ENCODE data around the gene ARHGEF19. TPM values are rescaled to one million over a fixed set of nuclear protein-coding genes. Genes with fewer than 3 reads are reported as not detected.

ARHGEF19 gene
- total RNA-seq, 1 experiment from 2014 or later, result 21.1 TPM

GRCh38 chr1:16235347-16235746 lies 22.9 kb upstream of the ARHGEF19 start:
- H3K4me3 Mint-ChIP-seq, result peak overlapping the region in 1 of 2 experiments; percentile 22; a peak in 1 of 5 replicates
- Histone ChIP-seq H3K9me3 (ENCODE audit: control insufficient read depth, low read depth, low read length) (no peaks in the 10 kb centered on the region), H3K79me2 (ENCODE audit: insufficient read depth, low read length) (no peaks in the 10 kb centered on the region), H3K18ac (ENCODE audit: insufficient read length, low read depth, low read length) (no peak overlapping the region), H2BK120ac (ENCODE audit: low read depth, low read length, poor library complexity, severe bottlenecking) (no peak overlapping the region), H2BK20ac (ENCODE audit: low read depth, low read length, poor library complexity, severe bottlenecking) (no peak overlapping the region), H3K4me2 (ENCODE audit: insufficient read depth, insufficient read length, low read length) (no peak overlapping the region), H3K27ac (ENCODE audit: insufficient read length, low read depth, low read length) (no peak overlapping the region), H3K56ac (ENCODE audit: insufficient read length, low read depth, low read length) (no peak overlapping the region), H2BK12ac (ENCODE audit: insufficient read length, low read depth, low read length) (no peak overlapping the region), H3K27me3 (ENCODE audit: insufficient read depth, low read length) (no peaks in the 10 kb centered on the region), H4K91ac (ENCODE audit: insufficient read length, low read depth, low read length) (no peak overlapping the region), H3K4me1 (ENCODE audit: insufficient read depth, low read length) (0 out of 2 replicates have a peak, but pooled peaks cover 5% of the 10 kb centered on the region), H4K20me1 (ENCODE audit: control insufficient read depth, insufficient read depth, insufficient read length) (no peaks in the 10 kb centered on the region), H2AFZ (ENCODE audit: low read length) (no peak overlapping the region), H3K79me1 (ENCODE audit: insufficient read depth, low read depth, low read length, poor library complexity, severe bottlenecking) (no peaks in the 10 kb centered on the region), H3K4ac (ENCODE audit: low read depth, low read length) (no peak overlapping the region), H2BK15ac (ENCODE audit: low read depth, low read length) (no peak overlapping the region), H3T11ph (ENCODE audit: low read length) (no peak overlapping the region), H4K5ac (ENCODE audit: insufficient read length, low read depth, low read length) (no peak overlapping the region), H3K23me2 (ENCODE audit: insufficient read length, low read depth, low read length, poor library complexity, severe bottlenecking) (peaks cover 6% of the 10 kb centered on the region), H3K14ac (ENCODE audit: insufficient read depth, low read length) (no peak overlapping the region), H2BK5ac (ENCODE audit: insufficient read length, low read length) (no peak overlapping the region), H3K23ac (ENCODE audit: insufficient read length, low read depth, low read length) (no peak overlapping the region), H2AK5ac (ENCODE audit: insufficient read length, low read length) (no peak overlapping the region), H3K9ac (ENCODE audit: extremely low read depth, insufficient read length, low read length) (no peak overlapping the region), H4K8ac (replicated peaks; ENCODE audit: insufficient read length, low read depth, low read length) (no peak overlapping the region)
- H3K9me3 Mint-ChIP-seq, result no peaks in the 10 kb centered on the region; a peak in 2 of 5 replicates
- no peak for DNase-seq
- no peak overlapping the region for H3K27ac Mint-ChIP-seq
- H3K4me1 Mint-ChIP-seq, result peaks cover 6 to 13% of the 10 kb centered on the region in 2 experiments
- H3K36me3 Mint-ChIP-seq (ENCODE audit: insufficient read depth in 1 of 3, low read depth in 3 of 3), result no peaks in the 10 kb centered on the region; a peak in 1 of 7 replicates
- no peak for TF ChIP-seq CTCF (conservative IDR thresholded peaks at IDR 0.05)
- WGBS (ENCODE audit: extremely low coverage, insufficient read length, low lambda C conversion rate), result no CpG with 5 or more reads among the region's 2 CpGs
- H3K27me3 Mint-ChIP-seq (ENCODE audit: low read depth), result peaks cover 5% of the 10 kb centered on the region
